Neural progenitor cell (in vitro differentiated cells): ENCODE results near the gene S100A16. TPM values are rescaled to one million over a fixed set of nuclear protein-coding genes. Genes with fewer than 3 reads are reported as not detected.
"Not testable (repeated sequence)": the region's sequence is repeated elsewhere in the genome, so short reads cannot be mapped to it uniquely, and the experiment has no call there.

Experiments used
- DNase-seq: peaks from one replicate; pipeline ENCODE4 v3.0.0-alpha.2; 2016; ENCODE audit warnings: low spot score
- H2AFZ ChIP-seq: fragments of 200-600 bp; sonication (generic); replicated peaks from 2 replicates; pipeline ENCODE4 v1.6.1; 2016; ENCODE audit warnings: antibody characterized with exemption
- H3F3A ChIP-seq: fragments of 200-600 bp; sonication (generic); 2 replicates; pipeline ENCODE4 v1.6.1; 2016; ENCODE audit warnings: antibody characterized with exemption, low read depth
- H3K27ac ChIP-seq: fragments of 200-600 bp; sonication (generic); 2 replicates; pipeline ENCODE4 v1.5.1; 2016; ENCODE audit warnings: mild to moderate bottlenecking
- H3K27me3 ChIP-seq: fragments of 200-600 bp; sonication (generic); 2 replicates; pipeline ENCODE4 v1.6.1; 2016; ENCODE audit warnings: mild to moderate bottlenecking, moderate library complexity
- H3K36me3 ChIP-seq: fragments of 200-600 bp; sonication (generic); 2 replicates; pipeline ENCODE4 v1.5.1; 2016
- H3K4me1 ChIP-seq: fragments of 200-600 bp; sonication (generic); 2 replicates; pipeline ENCODE4 v1.6.1; 2016; ENCODE audit warnings: mixed run types
- H3K4me2 ChIP-seq: fragments of 200-600 bp; sonication (generic); 2 replicates; pipeline ENCODE4 v1.6.1; 2016
- H3K4me3 ChIP-seq: fragments of 200-600 bp; sonication (generic); 2 replicates; pipeline ENCODE4 v1.5.1; 2016
- H3K79me2 ChIP-seq: fragments of 200-600 bp; sonication (generic); 2 replicates; pipeline ENCODE4 v1.6.1; 2016; ENCODE audit warnings: low read depth
- H3K9ac ChIP-seq: fragments of 200-600 bp; sonication (generic); 2 replicates; pipeline ENCODE4 v1.6.1; 2016
- H3K9me3 ChIP-seq: fragments of 200-600 bp; sonication (generic); 2 replicates; pipeline ENCODE4 v1.5.1; 2016; ENCODE audit warnings: low read depth
- H4K20me1 ChIP-seq: fragments of 200-600 bp; sonication (generic); 2 replicates; pipeline ENCODE4 v1.6.1; 2016; ENCODE audit warnings: low read depth
- H3K27ac Mint-ChIP-seq: 3 replicates; pipeline ENCODE4 v1.8.0; 2021; ENCODE audit warnings: mixed read lengths
- H3K27me3 Mint-ChIP-seq: 2 replicates; pipeline ENCODE4 v1.8.0; 2022; ENCODE audit warnings: low read depth, mild to moderate bottlenecking, inconsistent platforms, moderate library complexity, mixed read lengths; ENCODE audit not compliant: insufficient read depth
- H3K36me3 Mint-ChIP-seq: 3 replicates; pipeline ENCODE4 v1.8.0; 2021; ENCODE audit warnings: mixed read lengths
- H3K4me1 Mint-ChIP-seq: 3 replicates; pipeline ENCODE4 v1.8.0; 2021; ENCODE audit warnings: mixed read lengths
- H3K4me3 Mint-ChIP-seq: 3 replicates; pipeline ENCODE4 v1.8.0; 2021; ENCODE audit warnings: mild to moderate bottlenecking, moderate library complexity, mixed read lengths
- H3K9me3 Mint-ChIP-seq: 3 replicates; pipeline ENCODE4 v1.8.0; 2020; ENCODE audit warnings: mixed read lengths
- EZH2 ChIP-seq: fragments of 200-600 bp; sonication (generic); IDR thresholded peaks from 2 replicates; pipeline ENCODE4 v1.6.1; 2017; ENCODE audit warnings: antibody characterized with exemption, mild to moderate bottlenecking, moderate library complexity
- EZH2phosphoT487 ChIP-seq: fragments of 200-600 bp; sonication (generic); IDR thresholded peaks from 2 replicates; pipeline ENCODE4 v1.6.1; 2017; ENCODE audit warnings: antibody characterized with exemption
- total RNA-seq: library from RNA; depleted of rRNA; stranded (reverse); fragments of >200 nt; gene quantifications from 2 replicates; pipeline ENCODE4 v1.2.3, GENCODE V29; 2015; ENCODE audit warnings: low replicate concordance
- TF ChIP-seq, protein P1 (sequence below): fragments of 200-600 bp; sonication (generic); IDR thresholded peaks from 2 replicates; pipeline ENCODE4 v1.5.1; 2017; ENCODE audit warnings: antibody characterized with exemption, mild to moderate bottlenecking

S100A16 gene
- total RNA-seq, 1 donor from 2014 or later, result 13.1 TPM

DNA sequence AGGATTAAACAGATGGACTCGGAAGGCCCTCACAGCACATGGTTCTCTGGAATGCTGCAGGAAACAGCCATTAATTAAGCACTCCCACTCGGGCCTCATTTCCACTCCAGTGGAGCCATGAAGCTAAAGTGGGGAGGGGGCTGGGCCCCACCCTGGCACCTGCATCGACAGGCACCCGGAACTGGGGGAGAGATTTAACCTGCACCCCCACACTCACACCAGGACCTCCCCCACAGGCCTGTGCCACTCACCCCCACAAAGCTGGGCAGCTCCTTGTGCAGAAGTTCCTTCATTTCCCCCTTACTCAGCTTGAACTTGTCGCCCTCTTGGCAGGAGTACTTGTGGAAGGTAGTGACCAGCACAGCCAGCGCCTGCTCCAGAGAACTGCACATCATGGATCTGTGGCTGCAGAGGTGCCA lies 49.4 kb downstream of the S100A16 start:
- H3K27me3 Mint-ChIP-seq, result peaks cover 13% of the 10 kb centered on the region
- no peaks in the 10 kb centered on the region for H4K20me1 ChIP-seq
- H3K27me3 ChIP-seq, result no peaks in the 10 kb centered on the region
- no peak overlapping the region for H3K4me3 ChIP-seq
- no peaks in the 10 kb centered on the region for H3K36me3 ChIP-seq
- no peak overlapping the region for H3K27ac ChIP-seq
- no peaks in the 10 kb centered on the region for H3K79me2 ChIP-seq
- no peak overlapping the region for H3K9ac ChIP-seq
- H3K9me3 Mint-ChIP-seq, result no peaks in the 10 kb centered on the region
- H2AFZ ChIP-seq, result no peak overlapping the region
- H3K4me1 Mint-ChIP-seq, result peaks cover 30% of the 10 kb centered on the region
- H3K4me3 Mint-ChIP-seq, result no peak overlapping the region
- no peaks in the 10 kb centered on the region for H3K36me3 Mint-ChIP-seq
- no peak for DNase-seq
- TF ChIP-seq, protein P1, sequence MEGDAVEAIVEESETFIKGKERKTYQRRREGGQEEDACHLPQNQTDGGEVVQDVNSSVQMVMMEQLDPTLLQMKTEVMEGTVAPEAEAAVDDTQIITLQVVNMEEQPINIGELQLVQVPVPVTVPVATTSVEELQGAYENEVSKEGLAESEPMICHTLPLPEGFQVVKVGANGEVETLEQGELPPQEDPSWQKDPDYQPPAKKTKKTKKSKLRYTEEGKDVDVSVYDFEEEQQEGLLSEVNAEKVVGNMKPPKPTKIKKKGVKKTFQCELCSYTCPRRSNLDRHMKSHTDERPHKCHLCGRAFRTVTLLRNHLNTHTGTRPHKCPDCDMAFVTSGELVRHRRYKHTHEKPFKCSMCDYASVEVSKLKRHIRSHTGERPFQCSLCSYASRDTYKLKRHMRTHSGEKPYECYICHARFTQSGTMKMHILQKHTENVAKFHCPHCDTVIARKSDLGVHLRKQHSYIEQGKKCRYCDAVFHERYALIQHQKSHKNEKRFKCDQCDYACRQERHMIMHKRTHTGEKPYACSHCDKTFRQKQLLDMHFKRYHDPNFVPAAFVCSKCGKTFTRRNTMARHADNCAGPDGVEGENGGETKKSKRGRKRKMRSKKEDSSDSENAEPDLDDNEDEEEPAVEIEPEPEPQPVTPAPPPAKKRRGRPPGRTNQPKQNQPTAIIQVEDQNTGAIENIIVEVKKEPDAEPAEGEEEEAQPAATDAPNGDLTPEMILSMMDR, result no peak
- no peak for TF ChIP-seq EZH2
- no peak for TF ChIP-seq EZH2phosphoT487
- H3K4me1 ChIP-seq, result peaks cover 17% of the 10 kb centered on the region
- H3K9me3 ChIP-seq, result no peaks in the 10 kb centered on the region
- no peaks in the 10 kb centered on the region for H3F3A ChIP-seq
- no peak overlapping the region for H3K4me2 ChIP-seq
- peak overlapping the region; percentile 81 for H3K27ac Mint-ChIP-seq

DNA sequence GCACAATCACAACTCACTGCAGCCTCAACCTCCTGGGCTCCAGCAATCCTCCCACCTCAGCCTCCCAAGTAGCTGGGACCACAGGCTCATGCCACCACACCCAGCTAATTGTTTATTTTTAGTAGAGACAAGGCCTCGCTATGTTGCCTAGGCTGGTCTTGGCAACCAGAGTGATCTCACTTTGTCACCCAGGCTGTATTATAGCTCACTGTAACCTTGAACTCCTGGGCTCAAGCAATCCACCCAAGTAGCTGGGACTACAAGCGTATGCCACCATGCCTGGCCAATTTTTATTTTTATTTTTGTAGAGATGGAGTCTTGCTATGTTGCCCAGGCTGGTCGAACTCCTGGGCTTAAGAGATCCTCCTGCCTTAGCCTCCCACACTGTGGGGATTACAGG lies 50.9 kb downstream of the S100A16 start:
- H3K9me3 Mint-ChIP-seq, H3K4me2 ChIP-seq, DNase-seq, H3F3A ChIP-seq, H2AFZ ChIP-seq, H3K27ac Mint-ChIP-seq, H3K4me1 ChIP-seq, H3K9ac ChIP-seq, H3K4me3 ChIP-seq, H3K9me3 ChIP-seq, H4K20me1 ChIP-seq, H3K36me3 Mint-ChIP-seq, H3K36me3 ChIP-seq, H3K27ac ChIP-seq, H3K27me3 ChIP-seq, H3K79me2 ChIP-seq, H3K4me3 Mint-ChIP-seq: not testable (repeated sequence)
- Mint-ChIP-seq H3K27me3 (peaks cover 10% of the 10 kb centered on the region), H3K4me1 (peaks cover 18% of the 10 kb centered on the region)

DNA sequence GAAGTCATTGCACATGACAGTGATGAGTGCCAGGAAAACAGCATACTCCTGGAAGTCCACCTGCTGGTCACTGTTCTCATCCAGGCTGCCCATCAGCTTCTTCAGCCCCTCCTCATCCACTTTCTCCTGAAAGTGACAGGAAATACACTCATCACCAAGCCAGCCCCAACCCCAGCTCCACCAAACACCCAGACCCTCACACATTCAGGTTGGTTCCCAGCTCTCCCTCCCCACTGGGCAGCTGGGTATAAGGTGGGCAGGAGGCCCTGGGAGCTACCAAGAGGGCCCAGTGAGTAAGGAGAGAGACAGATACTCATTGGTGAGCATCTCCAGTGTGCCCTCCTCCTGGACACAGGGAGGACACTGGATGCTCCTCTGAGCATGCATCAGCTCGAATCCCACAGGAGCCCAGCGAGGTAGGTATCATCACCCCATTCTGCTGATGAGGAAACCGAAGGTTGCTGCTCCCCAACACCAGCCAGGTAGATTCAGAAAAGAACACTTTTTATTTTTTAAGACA lies 51.4 kb downstream of the S100A16 start:
- H4K20me1 ChIP-seq, result no peaks in the 10 kb centered on the region
- H3K79me2 ChIP-seq, result no peaks in the 10 kb centered on the region
- no peak overlapping the region for H3K27ac ChIP-seq
- no peaks in the 10 kb centered on the region for H3K27me3 ChIP-seq
- no peak overlapping the region for H2AFZ ChIP-seq
- no peak overlapping the region for H3K27ac Mint-ChIP-seq
- TF ChIP-seq EZH2 (no peak), EZH2phosphoT487 (no peak)
- TF ChIP-seq, protein P1, result no peak
- H3K9ac ChIP-seq, result no peak overlapping the region
- no peak overlapping the region for H3K4me3 ChIP-seq
- H3K4me2 ChIP-seq, result no peak overlapping the region
- no peak for DNase-seq
- no peaks in the 10 kb centered on the region for H3K9me3 ChIP-seq
- H3K4me1 ChIP-seq, result peaks cover 3% of the 10 kb centered on the region
- H3K27me3 Mint-ChIP-seq, result peaks cover 10% of the 10 kb centered on the region
- H3K4me3 Mint-ChIP-seq, result peak overlapping the region; percentile 46
- no peaks in the 10 kb centered on the region for H3K36me3 Mint-ChIP-seq
- H3K36me3 ChIP-seq, result no peaks in the 10 kb centered on the region
- H3K4me1 Mint-ChIP-seq, result peaks cover 13% of the 10 kb centered on the region
- H3K9me3 Mint-ChIP-seq, result no peaks in the 10 kb centered on the region
- no peaks in the 10 kb centered on the region for H3F3A ChIP-seq

DNA sequence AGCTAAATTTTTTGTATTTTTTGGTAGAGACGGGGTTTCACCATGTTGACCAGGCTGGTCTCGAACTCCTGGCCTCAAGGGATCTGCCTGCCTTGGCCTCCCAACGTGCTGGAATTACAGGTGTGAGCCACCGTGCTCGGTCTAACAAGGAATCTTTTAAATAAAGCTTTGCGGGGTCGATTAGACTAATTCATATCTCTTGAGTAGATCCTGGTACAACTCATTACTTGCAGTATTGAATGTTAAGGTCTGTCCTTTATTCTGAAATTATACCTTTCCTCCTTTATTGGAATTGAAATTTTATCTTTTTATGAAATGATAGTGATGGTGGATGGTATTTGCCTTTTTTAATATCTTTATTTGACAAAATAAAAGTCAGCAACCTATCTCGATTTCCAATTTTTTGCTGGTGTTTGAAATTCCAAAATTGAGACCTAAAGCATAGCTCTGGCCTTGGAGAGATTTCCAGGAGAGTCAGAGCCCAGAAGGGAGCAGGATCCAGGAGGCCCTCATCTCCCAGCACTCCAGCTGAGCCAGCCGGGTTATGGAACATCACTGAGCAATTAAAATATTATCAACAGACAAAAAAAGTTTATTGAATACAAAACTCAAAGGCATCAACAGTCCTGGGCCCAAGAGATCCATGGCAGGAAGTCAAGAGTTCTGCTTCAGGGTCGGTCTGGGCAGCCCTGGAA lies 52.0 kb downstream of the S100A16 start:
- Histone ChIP-seq H3K9ac (no peak overlapping the region), H2AFZ (no peak overlapping the region), H3K9me3 (no peaks in the 10 kb centered on the region), H3K27ac (no peak overlapping the region), H3K79me2 (no peaks in the 10 kb centered on the region), H3K27me3 (no peaks in the 10 kb centered on the region), H3K4me3 (no peak overlapping the region), H3K4me1 (no peaks in the 10 kb centered on the region), H3K36me3 (no peaks in the 10 kb centered on the region), H3K4me2 (no peak overlapping the region), H3F3A (no peaks in the 10 kb centered on the region), H4K20me1 (no peaks in the 10 kb centered on the region)
- no peaks in the 10 kb centered on the region for H3K36me3 Mint-ChIP-seq
- peaks cover 10% of the 10 kb centered on the region for H3K27me3 Mint-ChIP-seq
- DNase-seq, result no peak
- H3K4me1 Mint-ChIP-seq, result peaks cover 8% of the 10 kb centered on the region
- H3K4me3 Mint-ChIP-seq, result no peak overlapping the region
- no peak for TF ChIP-seq EZH2phosphoT487
- no peak for TF ChIP-seq EZH2
- TF ChIP-seq, protein P1, result no peak
- no peaks in the 10 kb centered on the region for H3K9me3 Mint-ChIP-seq
- H3K27ac Mint-ChIP-seq, result no peak overlapping the region
